SU-DHL-6 (cell line): ENCODE results near the gene HK2.

Source experiments
- H2AFZ ChIP-seq: fragments of 200-600 bp; sonication (generic); 2 replicates; pipeline ENCODE4 v1.6.1; 2014; ENCODE audit warnings: low read depth, mild to moderate bottlenecking, moderate library complexity, mixed read lengths, antibody characterized with exemption, low read length; ENCODE audit not compliant: severe bottlenecking
- H3F3A ChIP-seq: fragments of 200-600 bp; shearing (Covaris generic); 2 replicates; pipeline ENCODE4 v1.6.0; 2016; ENCODE audit warnings: antibody characterized with exemption, mild to moderate bottlenecking; ENCODE audit not compliant: insufficient read depth
- H3K27ac ChIP-seq: fragments of 200-600 bp; sonication (generic); 2 replicates; pipeline ENCODE4 v1.5.1; 2016; ENCODE audit warnings: low read depth, mild to moderate bottlenecking, low read length, moderate library complexity, mixed read lengths
- H3K27me3 ChIP-seq: fragments of 200-600 bp; sonication (generic), shearing (Covaris generic); 2 replicates; pipeline ENCODE4 v1.6.0; 2014; ENCODE audit warnings: mild to moderate bottlenecking, low read length
- H3K36me3 ChIP-seq: fragments of 200-600 bp; sonication (generic); 2 replicates; pipeline ENCODE4 v1.6.1; 2014; ENCODE audit warnings: mild to moderate bottlenecking, low read length, mixed read lengths
- H3K4me2 ChIP-seq: fragments of 300-600, 200-600 bp; shearing (Covaris generic), sonication (generic); 2 replicates; pipeline ENCODE4 v1.6.0; 2014; ENCODE audit warnings: low read length, low read depth, mild to moderate bottlenecking; ENCODE audit not compliant: poor library complexity, severe bottlenecking
- H3K4me3 ChIP-seq: fragments of 200-600 bp; sonication (generic); 2 replicates; pipeline ENCODE4 v1.5.1; 2014; ENCODE audit warnings: antibody characterized with exemption, low read length, mild to moderate bottlenecking, mixed read lengths; ENCODE audit not compliant: insufficient read depth, poor library complexity, severe bottlenecking
- H3K79me2 ChIP-seq: fragments of 200-600 bp; sonication (generic); 2 replicates; pipeline ENCODE4 v1.6.1; 2014; ENCODE audit warnings: mild to moderate bottlenecking, low read length, moderate library complexity; ENCODE audit not compliant: insufficient read depth
- H3K9ac ChIP-seq: fragments of 200-600 bp; sonication (generic); 2 replicates; pipeline ENCODE4 v1.7.0; 2014; ENCODE audit warnings: mild to moderate bottlenecking, low read length
- H3K9me2 ChIP-seq: fragments of 200-600 bp; sonication (generic); replicated peaks from 2 replicates; pipeline ENCODE4 v1.6.1; 2014; ENCODE audit warnings: low read length; ENCODE audit not compliant: insufficient read depth
- H3K9me3 ChIP-seq: fragments of 200-600 bp; sonication (generic); 2 replicates; pipeline ENCODE4 v1.6.1; 2014; ENCODE audit warnings: low read length, mixed read lengths; ENCODE audit not compliant: insufficient read depth
- H4K20me1 ChIP-seq: fragments of 200-600 bp; sonication (generic); 2 replicates; pipeline ENCODE4 v1.6.1; 2014; ENCODE audit warnings: low read depth, mild to moderate bottlenecking, antibody characterized with exemption, low read length, moderate library complexity, mixed read lengths
- CTCF ChIP-seq: fragments of 200-600 bp; sonication (generic); IDR thresholded peaks from one replicate; pipeline ENCODE4 v1.5.1; 2017; ENCODE audit warnings: antibody characterized with exemption, mild to moderate bottlenecking, low read length, moderate library complexity; ENCODE audit not compliant: insufficient read depth, poor library complexity, severe bottlenecking
- EZH2phosphoT487 ChIP-seq: fragments of 200-600 bp; sonication (generic), shearing (Covaris generic); conservative IDR thresholded peaks from 2 replicates; pipeline ENCODE4 v1.6.1; 2018; ENCODE audit warnings: mild to moderate bottlenecking, antibody characterized with exemption, low read length, moderate library complexity, mixed read lengths

Gene HK2

GRCh38 chr2:74927621-74928020 lies 93.7 kb downstream of the HK2 start:
- no peaks in the 10 kb centered on the region for H3K79me2 ChIP-seq
- TF ChIP-seq CTCF (no peak), EZH2phosphoT487 (no peak)
- no peaks in the 10 kb centered on the region for H3K9me3 ChIP-seq
- no peak overlapping the region for H3K4me2 ChIP-seq
- no peaks in the 10 kb centered on the region for H3F3A ChIP-seq
- no peak overlapping the region for H2AFZ ChIP-seq
- H3K27me3 ChIP-seq: no peaks in the 10 kb centered on the region
- H3K4me3 ChIP-seq: no peak overlapping the region
- no peaks in the 10 kb centered on the region for H4K20me1 ChIP-seq
- no peak overlapping the region for H3K9ac ChIP-seq
- no peak overlapping the region for H3K27ac ChIP-seq
- no peaks in the 10 kb centered on the region for H3K9me2 ChIP-seq
- no peaks in the 10 kb centered on the region for H3K36me3 ChIP-seq

GRCh38 chr2:74930811-74931486 lies 97.0 kb downstream of the HK2 start:
- Histone ChIP-seq H4K20me1 (no peaks in the 10 kb centered on the region), H2AFZ (no peak overlapping the region), H3K27ac (no peak overlapping the region), H3K4me2 (no peak overlapping the region), H3K9ac (no peak overlapping the region), H3K9me2 (no peaks in the 10 kb centered on the region), H3F3A (no peaks in the 10 kb centered on the region), H3K9me3 (no peaks in the 10 kb centered on the region), H3K27me3 (no peaks in the 10 kb centered on the region), H3K36me3 (no peaks in the 10 kb centered on the region), H3K79me2 (no peaks in the 10 kb centered on the region), H3K4me3 (no peak overlapping the region)
- TF ChIP-seq EZH2phosphoT487 (no peak), CTCF (no peak)

- Histone ChIP-seq H3K4me2 (no peak overlapping the region), H2AFZ (no peak overlapping the region), H3K79me2 (no peaks in the 10 kb centered on the region), H3K36me3 (no peaks in the 10 kb centered on the region), H3F3A (no peaks in the 10 kb centered on the region), H3K9me3 (no peaks in the 10 kb centered on the region), H3K4me3 (no peak overlapping the region), H4K20me1 (no peaks in the 10 kb centered on the region), H3K27ac (no peak overlapping the region), H3K9me2 (no peaks in the 10 kb centered on the region), H3K9ac (no peak overlapping the region), H3K27me3 (no peaks in the 10 kb centered on the region)
- TF ChIP-seq CTCF (no peak), EZH2phosphoT487 (no peak)
These were observed 98.0 kb downstream of the HK2 start for GRCh38 chr2:74931940-74932339.
